ENCODE measurements around the gene ARHGEF19. TPM values are rescaled to one million over a fixed set of nuclear protein-coding genes. Genes with fewer than 3 reads are reported as not detected.

The ARHGEF19 gene
- total and polyA plus RNA-seq, 2 of the 13 experiments (the other 11 are each of a cell fraction or from before 2014, with no cell fraction given) = 1.7 to 1.8 TPM

DNA sequence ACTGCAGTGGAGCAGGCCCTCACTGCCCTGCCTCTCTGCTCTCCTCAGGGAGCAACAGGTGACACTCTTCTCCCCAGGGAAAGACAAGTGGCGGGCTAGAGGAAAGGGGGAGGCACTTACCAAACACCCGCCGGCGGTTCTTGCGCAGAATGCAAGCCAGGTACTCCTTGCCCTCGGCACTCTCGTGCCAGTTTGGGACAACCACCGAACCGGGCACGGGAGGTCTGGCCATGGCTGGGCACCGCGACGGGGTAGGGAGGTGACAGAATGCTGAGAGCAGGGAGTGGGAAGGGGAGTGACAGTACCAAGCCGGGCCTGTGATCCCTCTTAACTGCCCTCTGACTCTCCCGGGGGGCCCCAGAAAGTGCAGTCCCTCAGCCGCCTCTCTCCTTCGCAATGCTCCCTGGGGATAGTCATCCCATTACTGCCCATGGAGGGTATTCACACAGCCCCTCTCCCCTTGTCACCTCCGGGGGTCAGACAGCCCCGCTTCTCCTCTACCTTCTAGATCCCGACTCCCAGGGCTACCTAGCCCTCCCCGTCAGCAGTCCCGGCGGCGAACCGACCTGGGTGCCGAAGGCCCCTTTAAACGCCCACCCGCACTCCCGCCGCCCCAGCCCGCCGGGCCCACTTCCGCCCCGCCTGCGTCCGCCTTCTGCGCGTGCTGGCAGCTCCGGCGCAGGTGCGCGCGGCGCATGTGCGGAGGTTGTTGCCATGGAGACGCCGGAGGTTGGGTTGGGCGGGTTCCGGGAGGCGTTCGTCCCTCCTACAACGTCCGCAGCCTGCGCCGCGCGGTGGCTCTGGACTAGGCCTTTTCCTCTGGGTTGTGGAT, 24.3 kb upstream of the ARHGEF19 start, which contains the start of gene CPLANE2 (continued):
- TF ChIP-seq ZNF280D (CRISPR knock-in tag; IDR thresholded peaks at IDR 0.05) = no peak
- no peak for TF ChIP-seq ZNF670 (CRISPR knock-in tag; IDR thresholded peaks at IDR 0.05; ENCODE audit: borderline replicate concordance)
- TF ChIP-seq, protein P1, sequence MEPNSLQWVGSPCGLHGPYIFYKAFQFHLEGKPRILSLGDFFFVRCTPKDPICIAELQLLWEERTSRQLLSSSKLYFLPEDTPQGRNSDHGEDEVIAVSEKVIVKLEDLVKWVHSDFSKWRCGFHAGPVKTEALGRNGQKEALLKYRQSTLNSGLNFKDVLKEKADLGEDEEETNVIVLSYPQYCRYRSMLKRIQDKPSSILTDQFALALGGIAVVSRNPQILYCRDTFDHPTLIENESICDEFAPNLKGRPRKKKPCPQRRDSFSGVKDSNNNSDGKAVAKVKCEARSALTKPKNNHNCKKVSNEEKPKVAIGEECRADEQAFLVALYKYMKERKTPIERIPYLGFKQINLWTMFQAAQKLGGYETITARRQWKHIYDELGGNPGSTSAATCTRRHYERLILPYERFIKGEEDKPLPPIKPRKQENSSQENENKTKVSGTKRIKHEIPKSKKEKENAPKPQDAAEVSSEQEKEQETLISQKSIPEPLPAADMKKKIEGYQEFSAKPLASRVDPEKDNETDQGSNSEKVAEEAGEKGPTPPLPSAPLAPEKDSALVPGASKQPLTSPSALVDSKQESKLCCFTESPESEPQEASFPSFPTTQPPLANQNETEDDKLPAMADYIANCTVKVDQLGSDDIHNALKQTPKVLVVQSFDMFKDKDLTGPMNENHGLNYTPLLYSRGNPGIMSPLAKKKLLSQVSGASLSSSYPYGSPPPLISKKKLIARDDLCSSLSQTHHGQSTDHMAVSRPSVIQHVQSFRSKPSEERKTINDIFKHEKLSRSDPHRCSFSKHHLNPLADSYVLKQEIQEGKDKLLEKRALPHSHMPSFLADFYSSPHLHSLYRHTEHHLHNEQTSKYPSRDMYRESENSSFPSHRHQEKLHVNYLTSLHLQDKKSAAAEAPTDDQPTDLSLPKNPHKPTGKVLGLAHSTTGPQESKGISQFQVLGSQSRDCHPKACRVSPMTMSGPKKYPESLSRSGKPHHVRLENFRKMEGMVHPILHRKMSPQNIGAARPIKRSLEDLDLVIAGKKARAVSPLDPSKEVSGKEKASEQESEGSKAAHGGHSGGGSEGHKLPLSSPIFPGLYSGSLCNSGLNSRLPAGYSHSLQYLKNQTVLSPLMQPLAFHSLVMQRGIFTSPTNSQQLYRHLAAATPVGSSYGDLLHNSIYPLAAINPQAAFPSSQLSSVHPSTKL (CRISPR knock-in tag; IDR thresholded peaks at IDR 0.05) = 0 out of 2 replicates have a peak, but pooled peaks have one; percentile 14
- TF ChIP-seq, protein P2, sequence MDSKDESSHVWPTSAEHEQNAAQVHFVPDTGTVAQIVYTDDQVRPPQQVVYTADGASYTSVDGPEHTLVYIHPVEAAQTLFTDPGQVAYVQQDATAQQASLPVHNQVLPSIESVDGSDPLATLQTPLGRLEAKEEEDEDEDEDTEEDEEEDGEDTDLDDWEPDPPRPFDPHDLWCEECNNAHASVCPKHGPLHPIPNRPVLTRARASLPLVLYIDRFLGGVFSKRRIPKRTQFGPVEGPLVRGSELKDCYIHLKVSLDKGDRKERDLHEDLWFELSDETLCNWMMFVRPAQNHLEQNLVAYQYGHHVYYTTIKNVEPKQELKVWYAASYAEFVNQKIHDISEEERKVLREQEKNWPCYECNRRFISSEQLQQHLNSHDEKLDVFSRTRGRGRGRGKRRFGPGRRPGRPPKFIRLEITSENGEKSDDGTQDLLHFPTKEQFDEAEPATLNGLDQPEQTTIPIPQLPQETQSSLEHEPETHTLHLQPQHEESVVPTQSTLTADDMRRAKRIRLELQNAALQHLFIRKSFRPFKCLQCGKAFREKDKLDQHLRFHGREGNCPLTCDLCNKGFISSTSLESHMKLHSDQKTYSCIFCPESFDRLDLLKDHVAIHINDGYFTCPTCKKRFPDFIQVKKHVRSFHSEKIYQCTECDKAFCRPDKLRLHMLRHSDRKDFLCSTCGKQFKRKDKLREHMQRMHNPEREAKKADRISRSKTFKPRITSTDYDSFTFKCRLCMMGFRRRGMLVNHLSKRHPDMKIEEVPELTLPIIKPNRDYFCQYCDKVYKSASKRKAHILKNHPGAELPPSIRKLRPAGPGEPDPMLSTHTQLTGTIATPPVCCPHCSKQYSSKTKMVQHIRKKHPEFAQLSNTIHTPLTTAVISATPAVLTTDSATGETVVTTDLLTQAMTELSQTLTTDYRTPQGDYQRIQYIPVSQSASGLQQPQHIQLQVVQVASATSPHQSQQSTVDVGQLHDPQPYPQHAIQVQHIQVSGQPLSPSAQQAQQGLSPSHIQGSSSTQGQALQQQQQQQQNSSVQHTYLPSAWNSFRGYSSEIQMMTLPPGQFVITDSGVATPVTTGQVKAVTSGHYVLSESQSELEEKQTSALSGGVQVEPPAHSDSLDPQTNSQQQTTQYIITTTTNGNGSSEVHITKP (CRISPR knock-in tag; IDR thresholded peaks at IDR 0.05; ENCODE audit: low read depth) = no peak
- 0 out of 2 replicates have a peak, but pooled peaks have one; percentile 56 for TF ChIP-seq MTERF4 (CRISPR knock-in tag; IDR thresholded peaks at IDR 0.05)
- peak; percentile 24; the same call in 1 of the 2 replicates for TF ChIP-seq NAIF1 (CRISPR knock-in tag; IDR thresholded peaks at IDR 0.05; ENCODE audit: borderline replicate concordance)
- TF ChIP-seq, protein P3, sequence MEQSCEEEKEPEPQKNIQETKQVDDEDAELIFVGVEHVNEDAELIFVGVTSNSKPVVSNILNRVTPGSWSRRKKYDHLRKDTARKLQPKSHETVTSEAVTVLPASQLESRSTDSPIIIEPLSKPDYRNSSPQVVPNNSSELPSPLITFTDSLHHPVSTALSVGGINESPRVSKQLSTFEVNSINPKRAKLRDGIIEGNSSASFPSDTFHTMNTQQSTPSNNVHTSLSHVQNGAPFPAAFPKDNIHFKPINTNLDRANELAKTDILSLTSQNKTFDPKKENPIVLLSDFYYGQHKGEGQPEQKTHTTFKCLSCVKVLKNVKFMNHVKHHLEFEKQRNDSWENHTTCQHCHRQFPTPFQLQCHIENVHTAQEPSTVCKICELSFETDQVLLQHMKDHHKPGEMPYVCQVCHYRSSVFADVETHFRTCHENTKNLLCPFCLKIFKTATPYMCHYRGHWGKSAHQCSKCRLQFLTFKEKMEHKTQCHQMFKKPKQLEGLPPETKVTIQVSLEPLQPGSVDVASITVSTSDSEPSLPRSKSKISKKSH (CRISPR knock-in tag; IDR thresholded peaks at IDR 0.05; ENCODE audit: borderline replicate concordance) = no peak
- 0 out of 2 replicates have a peak, but pooled peaks have one; percentile 18 for TF ChIP-seq RXRB (CRISPR knock-in tag; IDR thresholded peaks at IDR 0.05; ENCODE audit: borderline replicate concordance)
- TF ChIP-seq PCBP2 (optimal IDR thresholded peaks at IDR 0.05; ENCODE audit: low read depth, low read length, poor library complexity, severe bottlenecking) = no peak
- TF ChIP-seq ZEB1 (IDR thresholded peaks at IDR 0.05; ENCODE audit: insufficient replicate concordance, low read depth) = no peak
- TF ChIP-seq ZBTB38 (CRISPR knock-in tag; IDR thresholded peaks at IDR 0.05) = 0 out of 2 replicates have a peak, but pooled peaks have one; percentile 28
- TF ChIP-seq NFE2L1 (CRISPR knock-in tag; IDR thresholded peaks at IDR 0.05; ENCODE audit: borderline replicate concordance) = peak; percentile 78; the same call in 1 of the 2 replicates
- no peak for TF ChIP-seq ARNT (IDR thresholded peaks at IDR 0.05)

Measured in HepG2 (cell line).